Natural killer cell (primary cell): ENCODE results near the gene SPSB2. TPM values are rescaled to one million over a fixed set of nuclear protein-coding genes. Genes with fewer than 3 reads are reported as not detected.

Source experiments
- ATAC-seq, 3 donors: fragments of 150-1000 bp in 2 of 3; fragments of 200-7000 bp in 1 of 3; cut with Tn5 transposase; 1 replicate in 1 of 3; 2 replicates in 2 of 3; pipeline ENCODE4 v1.10.0; 2021; ENCODE audit warnings: mild to moderate bottlenecking in 2 of 3, moderate library complexity in 2 of 3
- DNase-seq, 2 donors: peaks; one replicate each; pipeline versions ENCODE4 v3.0.0 to v3.0.0-alpha.2; 2013 to 2021; ENCODE audit warnings: mixed read lengths in 1 of 2
- H3K27ac ChIP-seq: one replicate; pipeline ENCODE4 v1.5.1; 2013; ENCODE audit warnings: mild to moderate bottlenecking, low read length
- H3K27me3 ChIP-seq: one replicate; pipeline ENCODE4 v1.6.1; 2013; ENCODE audit warnings: low read length; ENCODE audit not compliant: control insufficient read depth, insufficient read depth
- H3K36me3 ChIP-seq: one replicate; pipeline ENCODE4 v1.6.1; 2013; ENCODE audit warnings: low read length; ENCODE audit not compliant: control insufficient read depth, insufficient read depth
- H3K4me1 ChIP-seq: one replicate; pipeline ENCODE4 v1.6.1; 2013; ENCODE audit warnings: low read length; ENCODE audit not compliant: control insufficient read depth, insufficient read depth
- H3K4me3 ChIP-seq: one replicate; pipeline ENCODE4 v1.5.1; 2013; ENCODE audit warnings: low read length
- H3K9me3 ChIP-seq: one replicate; pipeline ENCODE4 v1.6.1; 2013; ENCODE audit warnings: low read length; ENCODE audit not compliant: control insufficient read depth, insufficient read depth
- H3K27ac Mint-ChIP-seq, 2 donors: one replicate each; pipeline ENCODE4 v1.8.0; 2022; ENCODE audit warnings: mild to moderate bottlenecking in 2 of 2, mixed read lengths in 2 of 2, moderate library complexity in 1 of 2
- H3K27me3 Mint-ChIP-seq, 2 donors: one replicate each; pipeline ENCODE4 v1.8.0; 2022; ENCODE audit warnings: low read depth in 2 of 2, mixed read lengths in 2 of 2
- H3K36me3 Mint-ChIP-seq: one replicate; pipeline ENCODE4 v1.8.0; 2022; ENCODE audit warnings: mixed read lengths
- H3K4me1 Mint-ChIP-seq, 2 donors: one replicate each; pipeline ENCODE4 v1.8.0; 2022; ENCODE audit warnings: mixed read lengths in 2 of 2
- H3K4me3 Mint-ChIP-seq: one replicate; pipeline ENCODE4 v1.8.0; 2022; ENCODE audit warnings: mild to moderate bottlenecking, moderate library complexity, mixed read lengths
- H3K9me3 Mint-ChIP-seq, 2 donors: one replicate each; pipeline ENCODE4 v1.8.0; 2022; ENCODE audit warnings: mixed read lengths in 2 of 2
- CTCF ChIP-seq: fragments of 200-600 bp; IDR thresholded peaks from one replicate; pipeline ENCODE4 v1.8.0; 2022; ENCODE audit warnings: antibody characterized with exemption
- WGBS: methylation state at CpG from one replicate; pipeline ENCODE4 v1.1.7; 2013; ENCODE audit warnings: missing lambda C conversion rate; ENCODE audit not compliant: insufficient coverage; 5-methylcytosine and 5-hydroxymethylcytosine counted together
- intact Hi-C: fragments of 100-400 bp; cut with micrococcal nuclease; formaldehyde crosslinking; loops from one replicate; pipeline ENCODE4 v1.14.2; 2022
- total RNA-seq, 4 donors: library from RNA; stranded (reverse); fragments of 120-200 nt in 1 of 4; gene quantifications; one replicate each; pipeline versions ENCODE4 v1.2.3 to v1.2.4, GENCODE V29; 2013 to 2022

Gene SPSB2
- total RNA-seq, 3 donors from 2014 or later (not counting 1 experiment from before 2014, with no cell fraction given) = 8.1 to 19.1 (median 8.4) TPM

- no peaks in the 10 kb centered on the region for H3K9me3 Mint-ChIP-seq
- peak within 1 kb of the TSS; percentile 73 for H3K4me3 ChIP-seq
- no peaks in the 10 kb centered on the region for H3K27me3 Mint-ChIP-seq
- peak; percentile 96 to 98 (median 97) for ATAC-seq
- H3K36me3 Mint-ChIP-seq = no peaks in the 10 kb centered on the region
- peak within 1 kb of the TSS; percentile 95 for H3K27ac ChIP-seq
- no peak for TF ChIP-seq CTCF
- H3K4me1 ChIP-seq = peaks cover 14% of the 10 kb centered on the region
- no peaks in the 10 kb centered on the region for H3K4me1 Mint-ChIP-seq
- intact Hi-C loops = loop anchor here (1.0 kb wide), 2 partner anchors 13 to 31 kb away; partner anchors contain the start of gene SPSB2
- H3K27me3 ChIP-seq = no peaks in the 10 kb centered on the region
- no peak within 1 kb of the TSS for H3K4me3 Mint-ChIP-seq
- no peaks in the 10 kb centered on the region for H3K9me3 ChIP-seq
- no peak within 1 kb of the TSS for H3K27ac Mint-ChIP-seq
- DNase-seq = peak; percentile 94 to 99
- no peaks in the 10 kb centered on the region for H3K36me3 ChIP-seq
- WGBS = 4% methylated on average over 32 of the region's 34 CpGs
Measured at GRCh38 chr12:6904280-6905276, 31.5 kb upstream of the SPSB2 start, which contains the start of gene LRRC23. TSS of gene LRRC23 (plus strand) at chr12:6904822. CDS start at chr12:6905634, 812 bp downstream.

- intact Hi-C loops = loop anchor here (1.0 kb wide), 2 partner anchors 12 to 30 kb away; partner anchors contain the start of gene SPSB2
- no peak overlapping the region for H3K4me3 Mint-ChIP-seq
- 43% methylated on average over 1 of the region's 1 CpG for WGBS
Measured at GRCh38 chr12:6903722-6904121, 30.6 kb upstream of the SPSB2 start.

GRCh38 chr12:6902448-6902847 is 29.3 kb upstream of the SPSB2 start:
- peaks cover 14% of the 10 kb centered on the region for H3K4me1 ChIP-seq
- ATAC-seq (no peak), DNase-seq (no peak)
- H3K9me3 ChIP-seq = no peaks in the 10 kb centered on the region
- Mint-ChIP-seq H3K4me3 (no peak overlapping the region), H3K27ac (no peak overlapping the region), H3K4me1 (no peaks in the 10 kb centered on the region), H3K27me3 (no peaks in the 10 kb centered on the region), H3K9me3 (no peaks in the 10 kb centered on the region), H3K36me3 (no peaks in the 10 kb centered on the region)
- TF ChIP-seq CTCF = no peak
- H3K27me3 ChIP-seq = no peaks in the 10 kb centered on the region
- 91% methylated on average over 2 of the region's 4 CpGs for WGBS
- no peaks in the 10 kb centered on the region for H3K36me3 ChIP-seq
- H3K27ac ChIP-seq = no peak overlapping the region
- no peak overlapping the region for H3K4me3 ChIP-seq
- intact Hi-C loops = no loop called here

More at GRCh38 chr12:6903722-6904121, 30.6 kb upstream of the SPSB2 start:
- H3K36me3 Mint-ChIP-seq = no peaks in the 10 kb centered on the region
- DNase-seq = no peak
- no peaks in the 10 kb centered on the region for H3K27me3 Mint-ChIP-seq
- no peaks in the 10 kb centered on the region for H3K9me3 Mint-ChIP-seq
- peaks cover 14% of the 10 kb centered on the region for H3K4me1 ChIP-seq
- no peaks in the 10 kb centered on the region for H3K9me3 ChIP-seq
- ATAC-seq = no peak
- no peak for TF ChIP-seq CTCF
- no peak overlapping the region for H3K27ac Mint-ChIP-seq
- H3K4me3 ChIP-seq = no peak overlapping the region
- H3K27ac ChIP-seq = no peak overlapping the region
- H3K36me3 ChIP-seq = no peaks in the 10 kb centered on the region
- H3K27me3 ChIP-seq = no peaks in the 10 kb centered on the region
- H3K4me1 Mint-ChIP-seq = no peaks in the 10 kb centered on the region
